ENCODE results near the gene TRMT2A.
"Not testable (repeated sequence)": the region's sequence is repeated elsewhere in the genome, so short reads cannot be mapped to it uniquely, and the experiment has no call there.

Gene TRMT2A

DNA sequence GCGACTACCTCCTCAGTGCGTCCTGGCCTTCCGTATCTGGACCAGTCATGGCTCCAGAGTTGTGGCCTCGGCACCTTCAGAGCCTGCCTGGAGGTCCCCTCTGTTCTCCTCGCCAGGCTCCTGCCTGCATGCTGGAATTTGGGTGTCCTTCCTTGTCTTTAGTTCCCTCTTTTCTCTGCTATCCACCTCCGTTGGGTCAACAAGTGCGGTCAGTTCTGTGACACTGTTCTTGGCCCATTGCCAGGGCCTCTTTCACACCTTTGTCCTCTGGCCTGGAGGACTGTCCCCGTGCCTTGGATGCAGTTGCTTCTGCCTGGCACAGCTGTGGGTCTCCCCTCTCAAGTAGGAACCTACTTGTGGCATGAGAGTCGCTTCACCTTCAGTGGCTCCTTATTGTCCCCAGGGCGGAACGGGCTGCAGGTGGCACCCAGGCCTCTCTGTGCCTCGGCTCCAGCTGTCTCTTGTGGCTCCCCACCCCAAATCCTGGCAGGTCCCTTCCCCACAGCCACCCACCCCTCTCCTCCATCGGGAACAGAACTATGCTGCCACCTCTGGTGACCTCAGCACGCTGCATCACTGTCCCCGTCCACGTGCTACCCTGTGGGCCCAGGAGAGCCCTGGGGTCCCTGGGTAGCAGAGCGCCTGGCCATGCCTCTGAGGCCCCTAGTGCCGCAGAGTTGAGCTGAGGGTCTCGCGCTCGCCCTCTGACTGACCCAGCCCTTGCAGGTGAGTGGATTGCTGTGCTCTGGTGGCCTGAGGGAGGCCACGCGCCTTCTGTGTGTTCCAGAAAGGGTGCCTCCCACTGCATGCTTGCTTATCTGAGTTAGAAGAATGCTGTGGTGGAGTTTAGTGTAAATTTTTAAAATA lies 32.2 kb downstream of the TRMT2A start:
- DNase-seq, result no peak

DNA sequence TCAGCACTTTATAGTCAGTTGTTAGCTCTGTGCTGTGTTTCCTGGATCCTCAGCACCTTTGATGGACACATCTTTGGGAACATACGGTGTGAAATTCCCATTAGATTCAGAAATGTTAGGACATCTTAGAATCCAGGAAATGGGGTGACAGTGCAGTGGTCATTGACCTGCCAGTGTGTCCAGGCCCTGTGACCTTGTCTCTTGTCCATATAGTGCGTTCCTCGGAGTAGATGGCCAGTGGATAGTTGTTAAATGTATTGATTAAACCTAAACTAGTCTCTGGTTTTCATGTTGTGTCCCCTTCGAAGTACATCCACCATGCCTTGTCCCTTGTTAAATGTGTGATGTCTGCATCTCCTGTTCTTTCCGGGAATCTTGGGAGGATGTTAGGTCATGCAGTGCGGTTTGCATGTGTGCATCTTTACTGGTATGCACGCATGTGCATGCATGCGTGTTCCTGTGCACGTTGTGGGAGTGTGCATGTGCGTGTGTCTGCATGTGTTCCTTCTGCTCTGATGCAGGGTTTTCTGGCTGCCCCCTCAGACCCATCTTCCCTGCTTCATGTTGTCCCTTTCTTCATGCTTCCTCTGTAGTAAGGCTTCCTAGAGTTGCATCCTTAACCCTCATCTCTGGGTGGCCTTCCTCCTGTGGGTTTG lies 33.0 kb downstream of the TRMT2A start:
- DNase-seq, result no peak

DNA sequence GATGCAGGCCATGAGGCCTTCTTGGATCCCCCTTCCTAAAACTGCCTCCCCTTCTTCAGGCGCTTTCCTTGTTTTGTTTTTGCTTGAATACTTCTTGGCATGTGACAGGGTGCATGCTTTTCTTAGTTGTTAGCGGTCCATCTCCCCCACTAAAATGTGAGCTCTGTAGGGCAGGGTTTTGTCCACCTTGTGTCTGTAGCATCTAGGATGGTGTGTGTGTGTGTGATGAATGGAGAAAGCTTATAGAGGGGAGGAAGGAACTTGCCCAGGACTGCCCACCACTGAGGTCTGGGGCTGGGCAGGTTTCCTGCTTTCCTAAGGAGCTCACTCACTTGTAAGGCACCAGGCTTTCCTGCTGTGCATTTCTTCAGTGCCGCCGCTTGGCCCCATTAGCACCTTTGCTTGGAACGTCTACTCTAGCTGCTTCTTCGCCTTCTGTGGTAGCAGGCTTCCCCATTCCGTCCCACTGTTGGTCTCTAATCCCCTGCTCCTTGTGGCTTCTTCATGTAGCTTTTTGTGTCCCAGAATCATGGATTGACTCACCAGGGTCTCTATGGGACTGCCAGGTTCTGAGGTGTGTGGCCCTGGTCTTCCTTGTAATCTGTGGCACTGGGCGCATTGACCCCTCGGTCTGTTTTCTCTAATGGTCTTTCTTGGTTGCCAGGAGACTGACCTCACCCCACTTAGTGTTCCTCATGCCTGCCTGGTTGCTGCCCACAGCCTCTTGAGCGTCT lies 33.7 kb downstream of the TRMT2A start:
- DNase-seq, result no peak

DNA sequence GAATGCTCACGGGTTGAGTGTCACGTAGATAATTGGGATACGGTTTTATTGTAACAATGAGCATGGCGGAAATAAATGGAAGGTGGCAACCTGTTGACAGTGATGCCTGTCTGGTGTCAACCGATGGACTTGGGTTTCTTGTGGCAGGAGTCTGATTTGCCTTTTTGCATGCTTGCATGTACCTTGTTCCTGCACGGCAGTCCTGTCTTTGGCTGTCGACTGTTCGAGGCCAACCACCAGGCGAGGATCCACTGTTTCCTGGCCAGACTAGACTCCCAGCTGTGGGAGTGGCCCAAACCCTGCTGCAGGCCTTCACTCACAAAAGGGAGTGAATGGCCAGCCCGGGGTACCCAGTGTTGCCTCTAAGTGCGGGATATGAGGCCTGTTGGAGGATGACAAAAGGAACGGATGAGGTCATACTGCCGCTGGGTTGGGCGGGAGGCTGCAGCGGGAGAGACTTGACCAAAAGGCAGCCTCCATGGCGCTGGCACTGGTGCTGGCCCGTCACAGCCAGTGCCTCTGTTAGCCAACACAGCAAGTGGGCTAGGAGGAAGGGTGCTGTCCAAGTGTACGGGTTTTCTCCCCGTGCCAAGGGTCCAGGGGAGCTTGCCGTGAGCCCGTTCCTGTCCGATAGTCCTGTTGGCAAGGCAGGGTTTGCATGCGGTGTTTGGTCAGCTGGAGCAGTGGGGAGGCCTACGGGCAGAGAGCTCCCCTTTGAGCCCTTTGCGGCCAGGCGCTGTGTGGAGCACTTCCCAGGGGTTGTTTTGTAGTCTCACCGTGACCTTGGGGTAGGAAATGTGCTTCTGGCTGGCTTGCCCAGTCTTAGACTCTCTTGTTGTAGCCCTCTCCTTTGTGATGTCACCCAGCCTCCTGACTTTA lies 36.0 kb downstream of the TRMT2A start:
- no peak for DNase-seq

GRCh38 chr22:20080445-20080775 lies 36.6 kb downstream of the TRMT2A start:
- DNase-seq, result peak; percentile 68

- peak; percentile 60 for DNase-seq
These were observed 37.1 kb downstream of the TRMT2A start, which contains the start of gene DGCR8 for GRCh38 chr22:20079745-20080444. DGCR8 (plus strand) TSS chr22:20080241; CDS start chr22:20085964, 5,723 bp downstream.

GRCh38 chr22:20076627-20077172 lies 40.3 kb downstream of the TRMT2A start:
- no peak for DNase-seq

DNA sequence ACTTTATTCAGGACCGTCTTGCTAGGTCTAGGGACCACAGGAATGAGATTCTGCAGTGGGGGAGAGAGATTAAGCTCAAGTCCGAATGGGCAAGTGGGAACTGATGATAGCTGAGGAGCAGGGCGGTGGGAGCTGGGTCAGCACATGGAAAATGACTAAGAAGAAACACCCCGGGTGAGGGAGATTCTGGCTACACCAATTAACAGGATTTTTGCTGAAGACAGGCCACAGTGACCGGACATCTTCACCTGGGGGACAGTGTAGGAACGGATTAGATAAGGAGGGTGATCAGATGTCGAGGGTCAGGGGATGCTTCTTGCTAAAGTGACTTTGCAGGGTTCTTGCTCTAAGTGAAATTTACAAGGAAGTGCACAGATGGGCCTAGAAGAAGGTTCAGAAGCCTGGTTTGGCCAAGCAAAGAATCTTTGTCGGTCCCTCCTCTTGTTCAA lies 45.5 kb downstream of the TRMT2A start:
- no peak for DNase-seq

GRCh38 chr22:20069331-20070042 lies 47.5 kb downstream of the TRMT2A start:
- DNase-seq, result no peak

- DNase-seq, result no peak
These were observed 48.4 kb downstream of the TRMT2A start for GRCh38 chr22:20068640-20069039.

- DNase-seq, result not testable (repeated sequence)
These were observed 49.7 kb downstream of the TRMT2A start for GRCh38 chr22:20067384-20067682.

- no peak for DNase-seq
These were observed 50.2 kb downstream of the TRMT2A start for GRCh38 chr22:20066617-20067383.

DNA sequence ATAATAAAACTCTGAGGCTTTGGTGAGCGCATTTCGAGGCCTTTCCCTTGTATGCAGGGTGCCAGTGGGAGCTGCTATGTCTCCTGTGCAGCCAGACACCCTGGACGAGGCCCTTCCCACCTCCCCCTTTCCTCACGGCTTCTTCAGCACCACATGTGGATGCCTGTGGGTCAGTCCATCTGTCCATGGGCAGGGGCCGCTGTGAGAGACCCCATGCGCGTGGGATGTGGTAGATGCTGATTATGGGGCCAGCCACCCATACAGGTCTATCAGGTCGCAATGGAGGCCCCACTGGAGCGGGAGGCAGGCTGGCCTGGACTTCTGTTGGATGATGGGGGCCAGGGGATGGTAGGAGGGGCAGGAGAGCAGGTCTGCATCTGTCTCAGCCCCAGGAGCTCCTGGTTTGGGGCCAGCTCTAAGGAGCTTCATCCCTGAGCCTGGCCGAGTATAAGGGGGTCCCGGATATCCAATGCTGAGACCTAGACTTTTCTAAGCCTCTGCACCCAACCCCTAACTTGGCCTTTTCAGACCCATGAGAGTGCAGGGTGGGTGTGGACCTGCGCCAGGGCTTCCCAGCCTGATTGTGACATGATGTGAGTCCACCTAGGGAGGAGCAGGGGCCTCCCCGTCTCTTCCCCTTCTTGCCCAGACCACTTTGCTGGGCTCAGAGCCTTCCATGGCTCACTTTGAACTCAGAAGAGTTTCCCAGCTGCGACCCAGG lies 51.0 kb downstream of the TRMT2A start:
- DNase-seq, result no peak

DNA sequence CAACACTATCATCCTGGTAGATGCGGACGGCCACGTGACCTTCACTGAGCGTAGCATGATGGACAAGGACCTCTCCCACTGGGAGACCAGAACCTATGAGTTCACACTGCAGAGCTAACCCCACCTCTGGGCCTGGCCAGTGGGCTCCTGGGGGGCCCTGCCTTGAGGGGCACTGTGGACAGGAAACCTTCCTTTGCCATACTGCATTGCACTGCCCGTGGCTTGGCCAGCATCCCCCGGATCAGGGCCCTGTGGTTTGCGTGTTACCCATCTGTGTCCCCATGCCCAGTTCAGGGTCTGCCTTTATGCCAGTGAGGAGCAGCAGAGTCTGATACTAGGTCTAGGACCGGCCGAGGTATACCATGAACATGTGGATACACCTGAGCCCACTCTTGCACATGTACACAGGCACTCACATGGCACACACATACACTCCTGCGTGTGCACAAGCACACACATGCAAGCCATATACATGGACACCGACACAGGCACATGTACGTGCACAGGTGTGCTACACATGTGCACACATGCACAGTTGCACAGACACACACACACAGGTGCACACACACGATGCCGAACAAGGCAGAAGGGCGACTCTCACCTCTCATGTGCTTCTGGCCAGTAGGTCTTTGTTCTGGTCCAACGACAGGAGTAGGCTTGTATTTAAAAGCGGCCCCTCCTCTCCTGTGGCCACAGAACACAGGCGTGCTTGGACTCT lies 52.3 kb downstream of the TRMT2A start:
- no peak for DNase-seq

- DNase-seq, result no peak
These were observed 52.9 kb downstream of the TRMT2A start for GRCh38 chr22:20064140-20064480.

- no peak for DNase-seq
These were observed 53.5 kb downstream of the TRMT2A start for GRCh38 chr22:20063271-20064139.

GRCh38 chr22:20062766-20063083 lies 54.3 kb downstream of the TRMT2A start:
- no peak for DNase-seq

Data from effector CD8-positive, alpha-beta T cell (primary cell).